Right kidney (tissue), 1 donor: ENCODE results near the gene EEIG1.

Experiments used
- DNase-seq: peaks from one replicate; pipeline ENCODE4 v3.0.0-alpha.2; 2016

Gene EEIG1

DNA sequence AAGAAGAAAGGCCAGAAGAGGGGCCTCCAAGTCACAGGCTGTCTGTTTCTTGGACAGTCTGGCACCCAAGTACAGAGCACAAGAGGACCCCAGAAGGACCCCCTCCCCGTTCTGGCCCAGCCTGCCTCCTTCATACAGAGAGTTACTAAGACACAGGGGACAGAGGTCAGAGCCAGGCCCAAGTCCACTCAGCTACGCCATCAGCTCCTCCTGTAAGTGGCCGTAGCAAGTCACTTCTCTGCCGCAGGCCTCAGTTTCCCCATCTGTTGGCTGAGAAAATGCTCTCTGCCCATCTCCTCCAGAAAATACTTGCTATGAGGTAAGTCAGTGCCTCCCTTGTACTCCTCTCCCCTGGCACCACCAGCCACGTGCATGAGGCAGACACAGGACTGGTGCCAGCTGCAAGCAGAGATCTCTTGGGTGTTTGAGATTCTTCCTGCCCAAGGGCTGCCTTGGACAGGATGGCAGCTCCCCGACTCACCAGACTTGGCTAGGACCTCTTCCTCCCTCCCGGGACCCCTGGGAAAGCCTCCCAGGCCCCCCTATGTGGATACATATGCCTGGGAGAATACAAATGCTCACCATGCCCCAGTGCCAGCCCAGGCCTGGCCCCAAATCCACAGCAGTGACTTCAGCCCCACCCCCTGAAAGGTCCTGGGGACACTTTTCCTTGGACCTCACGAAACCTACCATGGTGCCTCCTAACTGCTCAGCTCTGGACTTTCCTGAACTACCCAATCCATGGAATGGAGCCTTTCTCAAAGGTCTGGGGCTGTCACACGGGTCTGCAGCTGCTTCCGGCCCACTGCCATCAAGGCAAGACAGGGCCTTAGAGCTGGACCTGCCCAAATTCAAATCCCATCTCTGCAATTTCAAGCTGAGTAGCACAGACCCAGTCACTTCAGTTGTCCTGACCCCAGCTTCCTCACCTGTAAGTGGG, 5.1 kb downstream of the EEIG1 start:
- no peak for DNase-seq

DNA sequence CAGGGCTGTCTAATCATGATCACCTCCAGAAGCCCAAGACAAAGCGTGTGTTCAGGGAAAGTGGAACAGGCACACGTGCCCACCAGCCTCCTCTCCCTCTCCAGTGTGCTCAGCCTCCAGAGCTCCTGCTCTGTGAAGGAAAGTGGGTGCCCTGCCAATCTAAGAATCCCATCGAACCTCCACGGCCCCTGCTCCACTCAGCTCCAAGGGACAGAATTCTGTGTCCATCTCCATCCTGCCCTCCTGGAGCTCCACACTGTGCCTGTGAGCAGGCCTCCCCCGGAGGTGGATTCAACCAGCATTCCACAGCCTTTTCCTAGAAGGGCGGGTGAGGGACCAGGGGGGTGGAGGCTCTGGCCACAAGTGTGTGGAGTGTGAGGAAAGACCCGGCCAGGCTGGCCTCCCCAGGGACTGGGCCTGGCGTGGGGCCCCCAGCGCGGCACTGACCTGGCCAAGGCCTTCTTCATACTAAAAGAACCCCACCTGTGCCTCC, 6.0 kb downstream of the EEIG1 start:
- DNase-seq: no peak

DNA sequence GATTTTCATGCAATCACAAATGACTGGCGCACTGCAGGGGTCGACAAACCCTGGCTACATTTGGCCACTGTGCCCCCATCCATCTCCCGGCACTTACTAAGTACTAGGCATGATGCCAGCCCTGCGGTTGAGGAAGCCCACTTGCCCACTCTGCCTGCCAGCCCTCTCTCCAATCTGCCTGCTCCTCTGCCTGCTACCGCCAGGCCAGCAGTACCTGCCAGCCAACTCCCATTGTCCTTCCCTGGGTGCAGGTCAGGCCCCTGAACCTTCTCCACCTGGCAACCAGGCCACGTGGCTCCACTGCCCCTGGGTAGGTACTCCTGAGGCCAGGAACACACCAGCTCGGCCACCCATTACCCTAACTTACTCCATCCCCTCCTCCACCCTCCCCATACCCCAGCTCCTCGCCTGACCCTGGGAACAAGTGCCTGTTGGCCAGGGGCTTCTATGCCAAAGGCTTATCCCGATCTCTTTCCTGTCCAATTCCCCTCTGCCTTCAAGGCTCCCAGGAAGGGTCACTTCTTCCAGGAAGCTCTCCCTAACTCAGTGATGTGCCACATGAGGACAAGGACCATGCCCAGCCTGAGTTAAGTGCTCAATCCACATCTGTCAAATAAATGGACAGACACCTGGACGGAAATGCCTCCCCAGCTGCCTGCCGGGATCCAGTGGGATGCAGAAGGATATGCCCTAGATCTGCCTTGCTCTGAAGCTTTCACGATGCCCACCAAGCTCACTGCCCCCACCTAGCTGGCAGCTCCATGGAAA, 6.6 kb downstream of the EEIG1 start:
- no peak for DNase-seq

DNA sequence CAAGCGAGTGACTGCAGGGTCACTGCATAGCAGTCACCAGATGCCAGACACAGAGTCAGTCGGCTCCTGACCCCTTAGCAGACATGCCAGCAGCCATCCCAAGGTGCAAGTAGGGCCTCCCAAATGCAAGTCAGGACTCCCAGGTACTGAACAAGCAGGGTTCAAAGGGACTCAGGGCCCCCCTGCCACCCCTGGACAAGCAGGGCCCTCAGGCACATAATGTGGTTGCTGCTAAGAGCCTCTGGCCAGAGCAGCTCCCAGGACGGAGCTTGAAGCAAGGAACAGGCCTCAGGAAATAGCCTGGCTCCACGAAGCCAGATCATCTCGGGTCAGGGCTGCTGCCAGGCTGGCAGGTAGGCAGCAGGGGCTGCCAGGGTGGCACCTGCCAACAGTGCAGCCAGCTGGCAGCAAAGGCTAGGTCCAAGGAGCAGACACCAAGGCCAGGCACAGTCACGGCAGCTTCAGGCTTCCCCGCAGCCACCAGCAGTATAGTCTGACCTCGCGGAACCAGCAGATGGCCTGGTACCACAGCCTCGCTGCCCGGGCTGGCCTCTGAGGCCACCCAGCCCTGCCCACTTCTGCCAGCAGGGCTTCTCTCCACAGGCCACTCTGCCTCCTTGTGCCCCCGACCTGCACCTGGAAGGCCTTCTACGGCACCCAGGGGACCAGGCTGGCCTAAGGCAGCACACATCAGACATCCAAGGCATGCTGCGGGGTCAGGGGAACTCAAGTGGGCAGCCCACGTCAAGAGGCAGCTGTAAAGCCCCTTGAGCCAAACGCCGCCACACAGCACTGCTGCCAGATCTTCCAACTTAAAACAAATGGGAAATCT, 7.4 kb downstream of the EEIG1 start:
- no peak for DNase-seq

DNA sequence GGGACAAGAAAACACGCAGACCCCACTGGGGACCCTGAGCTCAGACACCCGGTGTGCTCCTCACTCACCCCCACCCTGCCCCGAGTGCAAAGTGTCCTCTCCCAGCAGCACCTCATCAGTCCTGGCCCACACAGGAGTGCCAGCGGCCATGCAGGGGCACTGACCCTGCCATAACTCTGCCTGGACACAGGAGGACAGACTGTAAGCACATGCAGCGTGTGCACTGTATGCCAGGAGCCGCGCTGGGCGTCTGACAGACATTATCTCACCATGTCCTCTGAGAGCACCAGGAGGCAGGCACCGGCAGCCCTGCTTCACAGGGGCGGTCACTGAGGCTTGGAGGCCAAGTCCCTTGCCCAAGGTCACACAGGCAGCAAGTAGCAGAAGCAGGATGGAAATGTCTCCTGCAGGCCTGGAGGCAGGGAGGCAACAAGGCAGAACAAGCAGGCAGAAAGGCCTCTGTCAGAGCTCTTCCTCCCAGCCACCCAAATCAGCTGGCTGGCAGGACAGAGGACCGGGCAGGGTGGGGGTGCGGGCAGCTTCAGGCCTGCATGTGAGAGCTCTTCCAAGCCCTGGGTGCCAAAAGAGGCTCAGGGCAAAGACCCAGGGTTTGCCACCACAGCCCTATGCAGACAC, 8.4 kb downstream of the EEIG1 start:
- DNase-seq: no peak

- no peak for DNase-seq
Measured at GRCh38 chr9:127971357-127972235, 9.2 kb downstream of the EEIG1 start.

DNA sequence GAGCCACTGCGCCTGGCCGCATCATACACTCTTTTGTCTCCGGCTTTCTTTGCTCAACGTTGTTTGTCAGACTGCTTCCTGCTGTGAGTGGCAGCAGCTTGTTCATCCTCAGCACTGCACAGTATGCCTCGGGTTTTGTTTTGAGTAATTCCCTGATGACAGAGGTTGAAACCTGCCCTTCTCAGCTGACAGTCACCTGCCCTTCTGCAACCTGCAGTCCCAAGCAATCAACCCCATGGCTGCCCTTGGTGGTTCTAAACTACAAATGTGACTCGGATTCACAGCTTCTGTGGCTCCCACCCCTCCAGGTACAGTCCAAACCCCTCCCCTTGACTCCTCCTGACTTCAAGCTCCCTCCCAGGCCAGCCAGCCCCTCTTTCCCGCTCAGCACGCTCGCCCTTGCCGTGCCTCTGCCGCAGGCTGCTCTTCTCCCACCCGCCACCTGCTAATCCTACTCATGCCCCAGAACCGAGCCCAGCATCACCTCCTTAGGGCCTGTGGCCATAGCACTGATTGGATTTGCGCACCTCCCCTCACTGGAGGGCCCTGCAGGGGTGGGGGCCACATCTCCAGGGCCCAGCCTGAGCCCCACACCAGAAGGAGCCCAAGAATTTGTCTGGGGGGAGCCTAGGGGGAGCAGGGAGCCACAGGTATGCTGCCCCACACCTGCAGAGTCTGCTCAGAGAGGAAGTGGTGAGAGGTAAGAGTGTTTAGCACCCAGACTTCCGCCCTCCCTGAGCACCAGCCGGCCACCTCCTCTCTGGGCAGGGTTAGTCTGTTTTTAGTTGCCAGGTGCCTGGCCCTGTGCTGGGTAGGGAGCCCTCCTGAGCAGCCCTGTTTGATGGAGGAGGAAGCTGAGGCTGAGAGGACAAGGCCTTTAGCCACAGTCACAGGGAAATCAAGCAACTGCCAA, 10.1 kb downstream of the EEIG1 start:
- DNase-seq: peak; percentile 19

GRCh38 chr9:127968700-127969383, 11.9 kb downstream of the EEIG1 start:
- DNase-seq: no peak

GRCh38 chr9:127968042-127968441, 12.7 kb downstream of the EEIG1 start:
- peak; percentile 5 for DNase-seq

DNA sequence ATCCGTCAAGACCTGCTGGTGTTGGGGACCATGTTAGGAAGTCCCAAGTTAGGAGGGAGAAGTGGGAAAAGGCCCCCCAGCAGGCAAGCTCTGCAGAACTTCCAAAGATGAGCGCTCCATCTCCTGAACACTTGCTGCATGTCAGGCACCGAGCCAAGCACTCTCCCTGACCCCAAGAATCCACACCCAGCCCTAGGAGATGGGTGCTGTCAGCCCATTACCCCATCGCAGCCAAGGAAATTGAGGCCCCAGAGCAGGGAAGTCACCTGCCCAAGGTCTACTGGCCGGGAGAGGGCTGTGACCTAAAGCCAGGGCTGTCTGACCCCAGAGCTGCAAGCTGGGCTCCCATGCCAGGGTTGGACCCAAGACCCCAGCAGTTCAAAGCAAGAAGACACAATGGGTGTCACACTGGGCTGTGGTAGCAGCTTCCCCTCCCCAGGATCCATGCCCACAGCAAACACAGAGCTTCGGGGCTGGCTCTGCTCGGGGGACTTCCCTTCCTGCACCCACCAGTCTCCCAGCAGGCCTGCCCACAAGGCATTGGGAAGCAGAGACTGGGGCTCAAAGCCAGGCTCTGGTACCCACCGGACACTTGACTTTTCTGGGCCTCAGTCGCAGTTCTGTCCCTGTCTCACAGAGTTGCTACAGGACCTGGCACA, 13.5 kb downstream of the EEIG1 start:
- no peak for DNase-seq

GRCh38 chr9:127966416-127967150, 14.2 kb downstream of the EEIG1 start:
- DNase-seq: no peak

DNA sequence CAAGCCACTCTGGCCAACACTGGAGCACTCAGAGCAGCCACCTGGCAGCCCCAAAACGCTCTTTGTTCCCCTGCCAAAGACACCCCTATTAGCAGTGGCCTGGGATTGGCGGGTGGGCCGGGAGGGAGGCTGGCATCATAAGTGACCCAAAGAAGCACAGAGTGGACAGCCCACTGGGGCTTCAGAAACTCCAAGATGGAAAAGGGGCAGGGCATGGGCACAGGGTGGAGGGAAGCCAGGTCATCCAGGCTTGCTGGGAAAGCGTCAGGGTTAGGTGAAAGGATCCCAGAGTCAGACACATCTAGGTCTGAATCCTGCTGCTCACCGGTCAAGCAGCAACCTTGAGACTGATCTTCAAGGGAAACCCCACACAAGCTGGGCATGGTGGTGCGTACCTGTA, 14.8 kb downstream of the EEIG1 start:
- DNase-seq: no peak

DNA sequence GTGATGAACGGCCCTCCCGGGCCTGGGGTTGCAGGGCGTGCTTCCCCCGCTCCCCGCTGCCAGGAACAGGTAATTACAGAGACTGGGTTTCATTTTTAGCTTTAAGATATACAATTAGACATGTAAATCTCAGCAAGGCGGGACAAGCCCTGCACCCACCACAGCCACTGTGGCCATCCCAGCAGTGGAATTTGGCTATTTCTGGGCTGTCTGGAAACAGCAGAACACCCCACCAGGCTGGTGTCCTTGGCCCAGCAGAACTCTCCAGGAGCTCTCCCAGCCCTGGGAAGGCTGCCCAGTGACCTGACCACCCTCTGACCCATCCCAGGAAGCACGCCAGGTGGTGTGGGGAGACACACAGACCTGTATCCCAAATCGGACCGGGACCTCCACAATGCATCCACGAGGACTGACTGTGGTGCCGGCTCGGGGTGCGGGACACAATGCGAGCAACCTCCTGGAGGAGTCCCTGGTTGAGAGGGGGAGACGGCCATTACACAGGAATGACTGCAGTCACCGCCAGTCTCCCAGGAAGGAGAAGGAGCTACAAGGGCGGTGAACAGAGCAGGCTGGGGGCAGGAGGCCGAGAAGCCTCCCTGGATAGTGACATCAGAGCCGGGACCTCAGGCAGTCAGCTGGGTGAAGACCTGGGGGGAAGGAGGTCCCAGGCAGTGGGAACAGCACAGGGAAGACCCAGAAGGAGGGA, 17.3 kb downstream of the EEIG1 start:
- no peak for DNase-seq

DNA sequence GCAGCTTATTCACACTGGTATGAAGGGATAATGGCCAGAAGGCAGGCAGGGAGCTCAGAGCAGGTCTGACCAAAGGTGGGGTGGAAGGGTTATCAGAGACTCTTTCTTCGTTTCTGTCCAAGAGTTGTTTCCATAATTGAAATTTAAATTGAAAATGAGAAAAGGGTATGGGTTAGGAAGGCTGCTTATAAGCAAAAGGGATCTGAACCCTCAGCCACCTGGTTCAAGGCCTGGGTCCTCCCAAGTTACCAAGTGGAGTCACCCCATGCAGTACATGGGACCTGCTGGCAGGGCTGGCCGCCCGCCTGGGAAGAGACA, 17.8 kb downstream of the EEIG1 start:
- DNase-seq: no peak

- no peak for DNase-seq
Measured at GRCh38 chr9:127962278-127962677, 18.5 kb downstream of the EEIG1 start.

GRCh38 chr9:127961613-127962155, 19.1 kb downstream of the EEIG1 start:
- no peak for DNase-seq

GRCh38 chr9:127961155-127961490, 19.7 kb downstream of the EEIG1 start:
- DNase-seq: no peak
